HCT116 (cell line): ENCODE data around the gene PRDM11. TPM values are rescaled to one million over a fixed set of nuclear protein-coding genes. Genes with fewer than 3 reads are reported as not detected.
A peak's percentile ranks its signal among the peaks of the same experiment; 100 is the strongest.

ENCODE experiments used
- ATAC-seq: fragments of 200-7000 bp; cut with Tn5 transposase; 2 replicates; pipeline ENCODE4 v1.9.1; 2020; ENCODE audit warnings: mild to moderate bottlenecking, moderate library complexity
- BruUV-seq: library from RNA; stranded (reverse); fragments of 400-500 nt; replicated peaks from 2 replicates; lab custom pipeline; 2021; lab: Mats Ljungman, UMichigan
- CTCF ChIA-PET: fragments of 300-600 bp; sonication (Branson Sonifier 250); formaldehyde crosslinking; loops from one replicate; lab custom pipeline; 2021; ENCODE audit warnings: antibody characterized with exemption; lab: Charles Lee
- POLR2A ChIA-PET: fragments of 300-600, 350-600 bp; sonication (Branson Sonifier 250); formaldehyde crosslinking; loops from one replicate; lab custom pipeline; 2021; ENCODE audit warnings: antibody characterized with exemption; lab: Charles Lee
- RAD21 ChIA-PET, 2 experiments: fragments of 300-600 bp; sonication (Branson Sonifier 250); formaldehyde crosslinking; loops; one replicate each; lab custom pipeline; 2023; ENCODE audit warnings: low total read pairs in 2 of 2; ENCODE audit not compliant: uncharacterized antibody in 2 of 2, unreplicated experiment in 2 of 2, low non-redundant PET in 1 of 2; lab: Charles Lee
- DNase-seq: peaks from one replicate; pipeline ENCODE4 v3.0.0-alpha.2; 2010; ENCODE audit warnings: low read depth, low spot score
- H2AFZ ChIP-seq: fragments of 200-600 bp; shearing (Covaris generic), sonication (generic); 2 replicates; pipeline ENCODE4 v1.6.1; 2017; ENCODE audit warnings: low read depth, mixed run types, mixed read lengths, antibody characterized with exemption, low read length; ENCODE audit not compliant: poor library complexity, severe bottlenecking
- H3K27ac ChIP-seq: 2 replicates; pipeline ENCODE4 v1.5.1; 2012; ENCODE audit warnings: low read depth, low read length
- H3K27me3 ChIP-seq: fragments of 200-600 bp; sonication (generic); 2 replicates; pipeline ENCODE4 v1.6.1; 2016; ENCODE audit warnings: mixed run types, low read length, mixed read lengths; ENCODE audit not compliant: insufficient read depth
- H3K36me3 ChIP-seq, 2 experiments: fragments of 200-500 bp in 1 of 2; fragments of 200-600 bp in 1 of 2; sonication (Bioruptor generic) in 1 of 2; sonication (generic) in 1 of 2; 2 replicates each; pipeline versions ENCODE4 v1.5.1 to v1.6.1; 2014 to 2016; ENCODE audit warnings: low read length in 2 of 2, inconsistent platforms in 1 of 2, mixed read lengths in 1 of 2, mixed run types in 1 of 2; ENCODE audit not compliant: insufficient read depth in 2 of 2, control insufficient read depth in 1 of 2
- H3K4me1 ChIP-seq, 2 experiments: fragments of 200-600 bp in 1 of 2; sonication (generic) in 1 of 2; 2 replicates each; pipeline versions ENCODE4 v1.5.1 to v1.6.1; 2012 to 2017; ENCODE audit warnings: low read length in 2 of 2, inconsistent platforms in 1 of 2, mild to moderate bottlenecking in 1 of 2, mixed read lengths in 1 of 2, mixed run types in 1 of 2, moderate library complexity in 1 of 2; ENCODE audit not compliant: insufficient read depth in 2 of 2, control insufficient read depth in 1 of 2
- H3K4me2 ChIP-seq: fragments of 200-600 bp; sonication (generic); 2 replicates; pipeline ENCODE4 v1.6.1; 2017; ENCODE audit warnings: mixed run types, low read length, mixed read lengths
- H3K4me3 ChIP-seq, 2 experiments: fragments of 200-600 bp in 1 of 2; sonication (generic) in 1 of 2; replicated peaks in 1 of 2; 2 replicates each; pipeline ENCODE4 v1.5.1; 2011 to 2016; ENCODE audit warnings: low read length in 2 of 2, control low read depth in 1 of 2, low read depth in 1 of 2, mild to moderate bottlenecking in 1 of 2, mixed read lengths in 1 of 2, mixed run types in 1 of 2
- H3K79me2 ChIP-seq: fragments of 200-600 bp; sonication (generic); 2 replicates; pipeline ENCODE4 v1.6.1; 2017; ENCODE audit warnings: mild to moderate bottlenecking, mixed run types, low read length, moderate library complexity, mixed read lengths; ENCODE audit not compliant: insufficient read depth
- H3K9ac ChIP-seq: fragments of 200-600 bp; sonication (generic); 2 replicates; pipeline ENCODE4 v1.6.1; 2016; ENCODE audit warnings: low read length, mixed read lengths
- H3K9me2 ChIP-seq: fragments of 200-600 bp; sonication (generic), shearing (Covaris generic); 2 replicates; pipeline ENCODE4 v1.6.1; 2017; ENCODE audit warnings: mixed run types, mild to moderate bottlenecking, moderate library complexity; ENCODE audit not compliant: insufficient read depth
- H3K9me3 ChIP-seq, 2 experiments: fragments of 200-500 bp in 1 of 2; fragments of 200-600 bp in 1 of 2; sonication (Bioruptor generic) in 1 of 2; sonication (generic) in 1 of 2; 2 replicates each; pipeline ENCODE4 v1.6.1; 2014 to 2017; ENCODE audit warnings: low read length in 2 of 2, mixed read lengths in 2 of 2, inconsistent platforms in 1 of 2, low read depth in 1 of 2, mild to moderate bottlenecking in 1 of 2, mixed run types in 1 of 2, moderate library complexity in 1 of 2; ENCODE audit not compliant: control insufficient read depth in 1 of 2, insufficient read depth in 1 of 2
- H4K20me1 ChIP-seq: fragments of 200-600 bp; sonication (generic), shearing (Covaris generic); 2 replicates; pipeline ENCODE4 v1.6.1; 2017; ENCODE audit warnings: mixed run types, mild to moderate bottlenecking, moderate library complexity; ENCODE audit not compliant: insufficient read depth
- ATF3 ChIP-seq: IDR thresholded peaks from 2 replicates; pipeline ENCODE4 v1.6.1; 2012
- CTCF ChIP-seq, 3 experiments: fragments of 200-600 bp in 1 of 3; sonication (generic) in 1 of 3; IDR thresholded peaks in 2 of 3; conservative IDR thresholded peaks in 1 of 3; 2 replicates each; pipeline ENCODE4 v1.5.1; 2012 to 2017; ENCODE audit warnings: low read depth in 2 of 3, low read length in 2 of 3, antibody characterized with exemption in 1 of 3, borderline replicate concordance in 1 of 3, control low read depth in 1 of 3, mild to moderate bottlenecking in 1 of 3, mixed read lengths in 1 of 3, mixed run types in 1 of 3, moderate library complexity in 1 of 3; ENCODE audit not compliant: insufficient read depth in 1 of 3
- ELF1 ChIP-seq: IDR thresholded peaks from 2 replicates; pipeline ENCODE4 v1.6.1; 2012; ENCODE audit warnings: low read depth, borderline replicate concordance
- MAX ChIP-seq: IDR thresholded peaks from 2 replicates; pipeline ENCODE4 v1.6.1; 2012
- POLR2A ChIP-seq: IDR thresholded peaks from 2 replicates; pipeline ENCODE4 v1.7.0; 2011; ENCODE audit warnings: borderline replicate concordance; ENCODE audit not compliant: insufficient read depth, insufficient read length; ENCODE audit errors: extremely low read depth
- RAD21 ChIP-seq: IDR thresholded peaks from 2 replicates; pipeline ENCODE4 v1.6.1; 2012; ENCODE audit warnings: low read depth, mild to moderate bottlenecking
- SP1 ChIP-seq: IDR thresholded peaks from 2 replicates; pipeline ENCODE4 v1.6.1; 2012; ENCODE audit warnings: low read depth
- SRF ChIP-seq: IDR thresholded peaks from 2 replicates; pipeline ENCODE4 v1.6.1; 2012; ENCODE audit warnings: low read depth
- ZBTB33 ChIP-seq: IDR thresholded peaks from 2 replicates; pipeline ENCODE4 v1.6.1; 2011; ENCODE audit warnings: mild to moderate bottlenecking, low read length, moderate library complexity; ENCODE audit not compliant: insufficient replicate concordance; ENCODE audit errors: extremely low read depth
- ZFX ChIP-seq: fragments of 450-650 bp; IDR thresholded peaks from 2 replicates; pipeline ENCODE4 v1.6.1; 2017
- ZNF274 ChIP-seq: fragments of 200-500 bp; sonication (Bioruptor generic); IDR thresholded peaks from 2 replicates; pipeline ENCODE4 v1.6.1; 2014; ENCODE audit warnings: mild to moderate bottlenecking, low read depth, low read length, inconsistent platforms
- intact Hi-C: fragments of 100-400 bp; cut with micrococcal nuclease; formaldehyde crosslinking; loops from 2 replicates; pipeline ENCODE4 v1.10.0; 2022
- total RNA-seq: library from RNA; stranded (reverse); gene quantifications from one replicate; pipeline ENCODE4 v1.2.1, GENCODE V29; 2021; ENCODE audit not compliant: unreplicated experiment

Gene PRDM11
- total RNA-seq, 1 experiment from 2014 or later = 9.3 TPM

- RAD21 ChIA-PET = no interaction called here
- Histone ChIP-seq H3K27ac (no peak overlapping the region), H3K9me3 (no peaks in the 10 kb centered on the region), H3K36me3 (no peaks in the 10 kb centered on the region), H3K9ac (no peak overlapping the region), H3K27me3 (no peaks in the 10 kb centered on the region), H3K9me2 (no peaks in the 10 kb centered on the region), H4K20me1 (no peaks in the 10 kb centered on the region), H3K4me1 (no peaks in the 10 kb centered on the region), H3K4me2 (no peak overlapping the region), H3K4me3 (no peak overlapping the region), H2AFZ (no peak overlapping the region), H3K79me2 (no peaks in the 10 kb centered on the region)
- BruUV-seq = no TSS peak
- DNase-seq (no peak), ATAC-seq (peak; percentile 68)
- peak in 2 of 3 experiments; percentile 50 to 51; a peak in 4 of 6 replicates for TF ChIP-seq CTCF (IDR thresholded peaks at IDR 0.05 in 2 of 3, conservative IDR thresholded peaks at IDR 0.05 in 1 of 3; ENCODE audit: borderline replicate concordance in 1 of 3, insufficient read depth in 1 of 3, low read depth in 2 of 3, low read length in 2 of 3)
- TF ChIP-seq ATF3 = no peak
- no peak for TF ChIP-seq POLR2A
- TF ChIP-seq SP1 = no peak
- TF ChIP-seq ZFX = no peak
- intact Hi-C loops = no loop called here
- CTCF ChIA-PET = interaction anchor here (0.7 to 0.9 kb wide), 3 partner anchors 10 to 74 kb away, joined by 3 read pairs; no protein-coding TSS in a partner anchor
- POLR2A ChIA-PET = no interaction called here
Measured at GRCh38 chr11:45212566-45213315, 66.3 kb downstream of the PRDM11 start.

GRCh38 chr11:45213316-45213665 lies 66.9 kb downstream of the PRDM11 start:
- Histone ChIP-seq H3K27me3 (no peaks in the 10 kb centered on the region), H3K4me2 (no peak overlapping the region), H3K9me2 (no peaks in the 10 kb centered on the region), H3K36me3 (no peaks in the 10 kb centered on the region), H3K4me3 (no peak overlapping the region), H4K20me1 (no peaks in the 10 kb centered on the region), H3K79me2 (no peaks in the 10 kb centered on the region), H3K27ac (no peak overlapping the region), H2AFZ (no peak overlapping the region), H3K9me3 (no peaks in the 10 kb centered on the region), H3K4me1 (no peaks in the 10 kb centered on the region), H3K9ac (no peak overlapping the region)
- no peak for DNase-seq
- CTCF ChIA-PET = interaction anchor here (0.7 to 0.9 kb wide), 2 partner anchors 37 to 73 kb away, joined by 3 read pairs; no protein-coding TSS in a partner anchor
- intact Hi-C loops = no loop called here
- no TSS peak for BruUV-seq
- RAD21 ChIA-PET = no interaction called here
- POLR2A ChIA-PET = no interaction called here
- ATAC-seq = no peak
- no peak for TF ChIP-seq MAX
- no peak for TF ChIP-seq ZNF274
- no peak for TF ChIP-seq ZBTB33
- no peak for TF ChIP-seq ZFX
- no peak; a peak in 1 of 6 replicates for TF ChIP-seq CTCF (IDR thresholded peaks at IDR 0.05 in 2 of 3, conservative IDR thresholded peaks at IDR 0.05 in 1 of 3; ENCODE audit: borderline replicate concordance in 1 of 3, insufficient read depth in 1 of 3, low read depth in 2 of 3, low read length in 2 of 3)
- no peak for TF ChIP-seq ELF1
- TF ChIP-seq ATF3 = no peak
- no peak for TF ChIP-seq RAD21
- TF ChIP-seq SRF = no peak
